GM19438 (cell line): Measurements from ENCODE around the gene MAN2A2.

Source experiments
- ATAC-seq: cut with Tn5 transposase; IDR thresholded peaks from one replicate; pipeline ENCODE4 v1.9.1; 2021; ENCODE audit warnings: low read depth; ENCODE audit not compliant: unreplicated experiment

The MAN2A2 gene

DNA sequence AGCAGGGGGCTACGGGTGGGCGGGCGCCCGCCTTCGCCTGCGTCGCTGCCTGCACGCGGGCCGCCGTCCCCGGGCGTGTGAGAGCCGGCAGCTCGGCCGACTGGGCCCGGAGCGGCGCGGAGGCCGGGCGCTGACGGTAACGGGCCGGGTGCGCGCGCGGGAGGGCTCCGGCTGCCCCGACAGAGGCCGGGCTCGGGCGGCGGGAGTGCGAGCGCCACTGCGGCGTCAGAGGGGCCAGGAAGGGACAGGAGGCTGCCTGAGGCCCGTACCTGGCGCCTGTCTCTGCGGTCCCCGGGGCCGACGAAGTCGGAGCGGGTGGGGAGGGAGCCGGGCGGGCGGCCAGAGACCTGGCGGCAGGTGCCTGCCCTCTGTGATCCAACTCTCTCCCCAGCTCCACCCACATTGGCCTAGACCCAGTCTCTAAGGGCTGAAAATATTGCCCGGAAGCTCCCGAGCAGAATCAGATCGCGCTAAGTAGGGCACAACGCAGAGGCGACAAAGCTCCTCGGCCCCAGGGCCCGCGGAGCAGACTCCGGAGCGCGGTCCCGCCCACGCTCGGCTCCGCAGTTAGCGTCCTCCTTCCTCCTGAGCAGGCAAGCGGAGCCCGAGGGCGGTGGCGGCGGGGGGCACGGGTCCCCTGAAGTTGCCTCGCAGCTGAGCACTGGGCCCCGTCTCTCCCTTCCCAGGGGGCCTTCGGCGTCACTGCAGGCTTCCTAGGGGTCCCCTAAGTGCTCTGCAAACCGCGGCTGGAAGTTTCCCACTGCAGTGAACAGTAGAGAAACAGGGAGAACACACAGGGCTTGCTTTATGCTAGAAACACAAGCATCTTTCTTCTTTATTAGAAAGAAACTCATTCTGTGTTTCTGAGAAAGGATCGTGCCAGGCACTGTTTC, at the start of gene MAN2A2:
Gene MAN2A2, plus strand, starts transcription at position 463 of the 893 bp plus-strand sequence. CDS start 906 bp downstream, outside the sequence.
- ATAC-seq: peak; percentile 61

DNA sequence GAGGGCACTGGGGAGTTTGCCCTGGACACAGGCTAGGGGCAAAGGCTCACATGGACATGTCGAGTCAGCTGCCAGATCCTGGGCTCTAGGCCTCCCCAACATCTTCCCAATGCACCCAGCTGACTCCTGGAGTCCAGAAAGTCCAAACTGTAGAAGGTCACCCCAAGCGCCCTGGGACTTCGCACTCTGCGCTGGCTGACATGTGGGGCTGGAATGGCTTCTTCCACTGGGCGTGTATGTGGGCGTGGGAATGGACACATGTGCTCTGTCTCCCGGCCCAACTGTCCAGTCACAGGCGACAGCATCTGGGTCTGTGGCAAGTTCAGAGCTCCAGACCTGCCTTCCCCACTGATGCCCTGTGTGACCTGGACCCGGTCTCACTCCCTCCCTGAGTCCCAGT, 48.0 kb upstream of the MAN2A2 start:
- no peak for ATAC-seq

DNA sequence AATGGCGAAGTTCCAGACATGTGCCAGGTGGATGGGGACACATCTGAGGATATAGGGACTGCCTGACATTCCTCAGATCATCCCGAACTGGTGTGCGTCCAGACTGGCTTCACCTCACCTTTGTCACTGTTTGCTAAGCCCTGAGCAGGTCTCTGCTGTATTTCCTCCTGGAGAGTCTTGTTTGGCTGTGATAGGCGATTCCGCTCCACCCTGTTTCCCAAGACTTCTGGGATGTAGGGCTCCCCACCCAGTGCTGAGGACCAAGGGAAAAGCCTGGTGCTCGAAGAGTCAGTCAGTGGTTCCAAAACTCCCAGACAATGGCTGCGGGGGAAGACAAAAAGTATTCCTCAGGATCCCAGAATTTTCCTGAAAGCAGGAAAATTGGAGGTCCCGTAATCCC, 45.8 kb upstream of the MAN2A2 start:
- no peak for ATAC-seq

DNA sequence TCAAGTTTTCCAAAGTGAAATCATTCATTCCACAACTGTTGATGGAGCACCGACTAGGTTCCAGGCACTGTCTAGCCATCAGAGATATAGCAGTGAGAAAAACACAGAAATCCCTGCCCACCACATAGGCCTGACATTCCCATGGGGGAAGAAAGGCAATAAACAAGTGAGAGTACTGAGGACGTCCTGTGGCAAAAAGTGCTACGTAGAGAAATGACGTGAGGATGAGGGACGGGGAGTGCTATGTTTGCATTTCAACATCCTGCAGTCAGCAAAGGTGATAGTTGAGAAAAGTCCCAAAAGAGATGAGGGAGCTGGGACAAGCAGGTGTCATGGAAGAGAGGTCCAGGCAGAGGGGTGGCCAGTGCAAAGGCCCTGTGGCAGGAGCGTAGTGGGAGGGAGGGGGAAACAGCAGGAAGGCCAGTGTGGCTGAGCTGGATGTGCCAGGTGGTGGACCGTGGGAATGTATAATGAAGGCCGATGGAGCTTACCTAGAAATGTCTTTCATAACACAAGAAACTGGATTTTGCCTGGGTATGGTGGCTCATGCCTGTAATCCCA, 45.1 kb upstream of the MAN2A2 start:
- ATAC-seq: no peak

DNA sequence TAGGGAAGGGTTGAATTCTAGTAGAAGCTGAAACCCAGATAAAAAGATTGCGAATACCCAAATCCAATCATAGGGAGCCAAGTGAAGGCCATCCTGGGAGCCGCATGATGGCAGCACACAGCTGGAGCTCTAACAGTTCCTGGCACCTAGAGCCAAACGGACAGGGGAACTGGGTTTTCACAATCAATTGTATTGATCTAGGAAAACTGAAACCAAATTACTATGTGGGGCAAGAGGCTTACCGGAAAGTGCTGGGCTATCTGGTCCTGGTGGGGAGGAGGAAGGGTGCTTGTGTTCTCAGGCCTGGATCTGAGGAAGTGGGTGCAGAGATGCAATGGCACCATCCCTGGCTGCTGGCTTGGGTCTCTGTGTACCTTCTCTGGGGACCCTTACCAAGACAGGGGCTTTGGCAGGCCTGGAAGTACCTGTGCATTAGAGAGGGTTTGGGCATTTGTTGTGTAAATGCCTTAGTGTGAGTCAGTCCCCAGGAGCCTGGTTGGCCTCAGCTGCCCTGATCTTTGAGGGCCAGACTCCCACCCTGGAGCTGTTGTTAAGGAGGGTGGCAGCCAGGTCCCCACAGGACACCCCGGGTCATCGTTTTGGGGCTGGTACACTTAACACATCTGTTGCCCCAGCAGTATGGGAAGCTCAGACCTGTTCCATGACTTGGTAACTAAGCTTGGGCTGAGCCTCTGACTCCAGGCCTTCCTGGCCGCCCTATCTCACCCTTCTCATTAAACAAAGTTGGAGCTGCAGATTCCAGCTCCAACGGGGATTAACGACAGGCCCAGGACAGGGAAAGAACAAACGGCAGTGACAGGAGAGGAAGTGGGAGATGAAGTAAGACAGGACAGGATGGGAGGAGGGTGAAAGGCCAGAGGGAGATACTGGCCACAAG, 43.6 kb upstream of the MAN2A2 start:
- no peak for ATAC-seq

DNA sequence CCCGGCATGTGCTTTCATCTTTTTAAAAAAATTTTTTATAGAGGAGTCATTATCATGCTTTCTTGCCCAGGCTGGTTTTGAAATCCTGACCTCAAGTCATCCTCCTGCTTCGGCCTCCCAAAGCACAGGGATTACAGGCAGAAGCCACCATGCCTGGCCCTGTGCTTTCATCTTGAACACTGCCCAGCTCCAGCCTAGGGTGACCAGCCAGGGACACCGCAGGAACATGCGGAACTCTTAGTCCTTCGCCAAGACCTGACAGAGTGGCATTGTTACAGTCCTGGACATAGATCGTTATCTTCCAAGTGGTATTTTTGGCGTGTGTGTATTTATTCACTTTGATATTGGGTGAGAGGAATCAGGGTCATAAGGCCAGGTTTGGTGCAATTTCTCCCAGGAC, 42.7 kb upstream of the MAN2A2 start:
- no peak for ATAC-seq

DNA sequence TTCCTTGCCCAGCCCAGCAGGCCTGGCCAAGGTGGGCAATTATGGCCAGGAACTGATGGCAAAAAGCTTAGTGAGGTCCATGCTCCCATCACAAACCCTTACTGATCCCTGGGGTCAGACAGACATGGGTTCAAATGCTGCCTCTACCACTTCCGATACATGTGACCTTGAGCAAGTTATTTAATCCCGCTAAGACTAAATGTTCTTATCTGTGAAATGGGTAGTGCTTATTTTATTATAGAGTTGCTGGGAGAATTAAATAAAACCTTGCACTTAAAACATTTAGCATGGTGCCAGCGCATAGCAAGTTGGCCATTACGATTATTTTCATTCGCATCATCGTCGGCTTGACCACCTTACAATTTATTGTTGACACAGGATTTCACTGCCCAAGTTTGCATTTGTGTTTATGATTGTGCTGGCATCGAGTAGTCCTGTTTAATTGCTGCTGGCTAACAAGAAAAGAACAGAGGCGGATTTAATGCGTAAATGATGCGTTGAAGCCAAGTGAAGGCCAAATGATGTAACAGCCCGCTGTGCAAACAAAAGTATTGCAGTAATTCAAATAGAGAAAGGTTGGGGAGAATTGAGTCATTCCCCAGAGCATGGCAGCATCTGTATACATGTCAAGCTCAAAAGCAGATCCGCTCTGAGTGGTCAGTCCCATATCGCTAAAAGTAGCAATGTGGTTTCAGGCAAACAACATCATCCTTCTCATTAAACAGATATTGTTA, 42.0 kb upstream of the MAN2A2 start:
- ATAC-seq: no peak

DNA sequence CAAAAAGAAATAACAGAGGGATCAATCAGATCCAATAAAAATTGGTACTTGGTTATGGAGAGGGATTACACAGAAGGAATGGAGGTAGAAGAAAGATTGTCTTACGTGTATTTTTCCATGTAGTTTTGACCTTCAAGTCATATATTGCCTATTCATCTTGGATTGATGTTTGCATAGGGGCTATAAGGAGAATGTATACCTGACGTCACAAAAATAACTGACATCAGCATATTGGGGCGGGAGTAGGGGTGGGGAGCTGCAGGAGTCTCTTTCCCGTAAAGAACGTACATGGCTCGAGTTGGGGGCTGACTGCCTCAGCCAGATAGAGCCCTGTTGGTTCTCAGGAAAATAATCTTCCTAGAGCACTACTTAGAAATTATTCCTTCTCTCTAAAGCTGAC, 40.6 kb upstream of the MAN2A2 start:
- ATAC-seq: no peak

DNA sequence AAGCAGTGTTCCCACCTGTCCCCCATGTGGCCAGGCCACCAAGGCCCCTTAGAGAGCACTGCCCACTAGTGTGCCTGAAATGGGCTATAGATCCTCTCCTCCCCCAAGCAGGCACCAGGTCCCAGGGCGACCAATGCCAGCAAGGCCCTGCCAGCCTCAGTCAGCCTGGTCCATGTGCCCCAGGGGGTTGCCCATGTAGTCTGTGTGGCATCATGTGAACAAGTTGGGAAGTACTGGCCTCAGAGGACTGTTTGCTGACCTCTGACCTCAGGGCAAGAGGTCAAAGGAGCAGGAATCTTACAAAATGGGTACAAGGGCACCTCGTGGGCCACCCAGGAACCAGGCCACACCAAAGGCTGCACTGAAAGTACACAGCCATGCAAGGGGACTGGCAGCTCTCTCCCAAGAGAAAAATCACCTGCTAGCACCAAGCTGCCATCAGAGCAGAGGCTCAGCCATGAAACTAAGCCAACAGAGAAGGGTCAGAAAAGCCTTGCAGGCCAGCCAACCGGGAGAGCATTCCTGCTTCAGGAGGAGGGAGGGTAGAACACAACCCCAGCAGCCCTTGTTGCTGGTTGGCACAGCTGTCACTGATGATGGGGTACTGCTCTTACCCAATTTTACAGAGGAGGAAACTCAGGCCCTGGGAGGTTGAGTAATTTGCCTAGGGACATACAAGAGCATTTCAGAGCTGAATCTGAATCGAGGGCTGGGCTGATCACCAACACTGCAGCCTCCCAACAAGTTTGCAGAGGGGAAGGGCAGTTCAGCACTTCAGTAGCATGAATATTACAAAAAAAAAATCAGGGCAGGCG, 39.9 kb upstream of the MAN2A2 start:
- ATAC-seq: no peak

DNA sequence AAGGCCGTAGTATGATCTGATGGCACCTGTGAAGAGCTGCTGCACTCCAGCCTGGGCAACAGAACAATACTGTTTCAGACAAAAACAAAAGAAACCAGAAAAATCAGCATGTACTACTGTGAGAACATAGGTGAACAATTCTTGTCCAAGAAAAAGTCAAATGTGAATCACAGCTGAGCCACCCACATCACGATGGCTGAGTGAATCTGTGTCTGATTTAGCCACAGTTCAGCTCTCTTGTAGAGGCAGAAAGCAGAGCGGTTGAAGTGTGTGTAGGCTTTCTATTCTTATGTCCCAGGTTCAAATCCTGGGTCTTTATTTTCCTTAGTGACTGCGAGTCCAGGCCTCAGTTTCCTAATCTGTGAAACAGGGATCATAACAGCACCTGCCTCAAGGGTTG, 39.1 kb upstream of the MAN2A2 start:
- ATAC-seq: no peak

DNA sequence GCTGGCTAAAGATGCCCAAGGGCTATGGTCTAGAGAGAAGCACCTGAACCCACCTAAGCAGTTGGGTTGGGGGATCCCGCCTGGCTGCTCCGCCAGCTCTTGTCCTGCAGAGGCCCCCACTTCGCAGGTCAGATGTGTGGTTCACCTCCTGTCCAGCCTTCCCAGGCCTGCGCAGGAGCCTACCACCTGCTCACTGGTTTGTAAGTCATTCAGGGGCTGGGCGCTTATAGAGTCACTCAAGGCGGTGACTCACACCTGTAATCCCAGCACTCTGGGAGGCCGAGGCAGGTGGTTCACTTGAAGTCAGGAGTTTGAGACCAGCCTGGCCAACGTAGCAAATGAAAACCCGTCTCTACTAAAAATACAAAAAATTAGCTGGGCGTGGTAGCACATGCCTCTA, 38.6 kb upstream of the MAN2A2 start:
- ATAC-seq: no peak

DNA sequence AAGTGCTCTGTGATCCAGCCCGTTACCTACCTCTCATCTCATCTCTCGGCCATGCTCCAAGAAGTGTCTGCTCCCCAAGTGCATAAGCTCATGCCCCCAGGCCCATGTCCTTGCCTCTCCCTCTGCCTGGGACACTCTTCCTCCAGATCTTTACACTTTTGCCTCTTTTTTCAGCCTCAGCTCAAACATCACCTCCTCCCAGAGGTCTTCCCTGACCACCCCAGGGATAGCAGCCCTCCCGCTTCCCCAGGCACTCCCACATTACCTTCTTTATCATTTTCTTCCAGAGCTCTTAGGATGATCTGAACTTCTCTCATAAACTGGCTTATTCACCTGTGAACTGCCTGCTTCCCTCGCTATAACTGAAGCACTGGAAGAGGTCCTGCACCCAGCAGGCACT, 37.4 kb upstream of the MAN2A2 start:
- no peak for ATAC-seq

DNA sequence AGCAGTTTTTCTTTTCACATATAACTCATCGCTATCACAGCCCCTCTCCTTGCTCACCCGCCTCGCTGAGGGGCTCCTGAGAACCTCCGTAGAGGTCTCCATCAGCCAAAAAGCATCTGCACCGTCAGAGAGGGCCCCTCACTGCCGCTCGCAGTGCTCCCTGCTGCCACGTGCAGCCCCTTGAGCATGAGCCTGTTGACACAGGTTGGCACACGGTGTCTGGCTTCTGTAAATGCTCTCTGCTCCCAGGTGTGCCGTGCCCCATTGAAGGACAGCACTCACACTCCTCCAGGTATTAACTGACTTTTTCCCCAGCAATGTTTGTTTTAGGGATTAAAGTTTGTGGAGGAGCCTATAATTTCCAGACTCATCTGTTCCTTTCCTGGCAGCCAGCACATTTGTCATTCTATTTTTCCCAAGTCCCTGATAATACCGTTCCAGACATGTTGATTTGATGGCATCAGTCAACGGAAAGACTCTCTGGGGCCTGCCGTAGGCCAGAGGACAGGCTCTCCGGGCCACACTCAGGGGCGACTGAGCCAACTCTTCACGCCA, 36.9 kb upstream of the MAN2A2 start:
- no peak for ATAC-seq

DNA sequence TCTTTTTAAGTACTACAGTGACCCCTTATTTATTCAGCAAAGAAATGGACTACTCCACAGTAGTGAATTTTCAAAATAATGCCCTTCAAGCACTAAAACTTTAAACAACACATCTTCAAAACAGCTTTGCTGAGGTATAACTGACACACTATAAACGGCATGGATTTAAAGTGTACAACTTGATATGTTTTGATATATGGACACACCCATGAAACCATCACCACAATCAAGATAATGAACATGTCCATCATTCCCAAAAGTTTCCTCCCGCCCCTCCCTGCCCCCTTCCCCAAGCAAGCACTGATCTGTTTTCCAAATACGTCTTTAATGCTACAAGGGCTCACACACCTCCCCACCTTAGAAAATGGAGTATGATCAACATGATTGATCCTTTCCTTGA, 36.3 kb upstream of the MAN2A2 start:
- no peak for ATAC-seq

DNA sequence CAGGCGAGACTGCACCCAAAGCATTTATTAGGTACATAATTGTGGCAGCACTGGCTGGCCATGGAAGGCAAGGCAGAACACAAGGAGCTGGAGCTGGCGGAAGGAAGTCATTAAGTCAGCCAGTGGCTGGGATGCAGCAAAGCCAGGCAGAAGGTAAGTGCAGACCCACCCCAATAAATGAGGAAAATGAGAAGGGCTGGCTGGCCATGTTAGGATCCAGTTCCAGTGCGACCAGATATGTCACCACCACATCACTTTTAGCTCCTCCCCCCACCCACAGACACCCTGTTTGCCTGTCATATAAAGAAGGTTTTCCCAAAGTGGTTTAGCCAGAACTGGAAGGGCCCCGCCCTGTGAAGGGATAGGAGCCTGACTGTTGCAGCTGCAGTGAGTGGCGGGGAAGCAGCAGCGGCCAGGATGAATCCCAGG, 34.8 kb upstream of the MAN2A2 start, which contains the start of gene FURIN:
Gene FURIN, plus strand, starts transcription at position 328 of the 429 bp plus-strand sequence. CDS start 7,153 bp downstream, outside the sequence.
- ATAC-seq: no peak

DNA sequence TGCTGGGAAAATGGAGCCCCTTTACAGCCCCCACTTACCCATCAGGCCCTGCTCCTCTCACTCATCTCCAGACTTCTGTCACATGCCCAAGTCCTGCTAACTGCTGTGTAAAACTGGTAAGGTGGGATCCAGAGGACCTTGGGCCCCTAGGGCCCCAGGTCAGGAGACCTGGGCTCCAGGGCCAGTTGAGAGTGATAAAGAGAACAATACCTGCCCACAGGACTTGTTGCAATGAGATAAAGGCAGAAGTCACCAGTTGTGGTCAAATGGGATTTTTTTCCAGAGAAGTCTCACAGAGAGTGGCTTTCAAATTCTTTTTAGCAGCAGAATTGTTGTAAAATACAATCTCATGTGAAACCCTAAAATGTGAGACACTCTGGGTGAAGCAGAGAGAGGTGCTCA, 34.0 kb upstream of the MAN2A2 start:
- no peak for ATAC-seq

DNA sequence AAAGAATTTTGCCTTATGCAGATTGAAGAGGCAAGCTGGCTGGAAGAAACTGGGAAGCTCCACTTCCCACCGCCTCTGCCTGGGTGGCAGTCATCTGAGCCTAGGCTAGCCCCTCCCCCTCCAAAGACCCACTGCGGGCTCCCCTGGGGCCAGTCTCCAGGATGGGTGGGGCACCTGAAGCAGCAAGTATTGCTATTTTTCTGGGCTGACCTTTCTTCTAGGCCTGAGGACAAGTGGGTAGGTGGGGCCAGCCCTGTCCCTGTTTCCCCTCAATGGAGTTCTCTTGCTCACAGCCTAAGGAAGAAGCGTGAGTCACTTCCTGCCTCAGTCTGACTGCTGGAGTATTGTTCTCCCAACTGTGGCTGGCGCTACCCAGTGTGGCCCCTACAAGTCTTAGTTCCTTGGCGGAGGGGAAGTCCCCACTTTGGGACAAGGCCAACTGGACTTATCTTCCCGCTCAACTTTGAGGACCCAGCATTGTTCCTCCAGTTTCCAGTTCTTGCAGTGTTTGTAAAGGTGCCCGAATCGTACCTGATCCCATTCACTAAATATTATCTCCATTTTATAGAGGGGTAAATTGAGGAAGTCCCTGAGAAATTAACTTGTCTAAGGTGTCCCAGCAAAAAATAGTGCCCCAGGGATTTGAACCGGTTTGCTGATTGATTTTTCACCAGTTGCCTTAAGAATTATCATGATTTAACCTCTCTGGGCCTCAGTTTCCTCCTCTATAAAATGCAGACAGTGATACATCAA, 33.3 kb upstream of the MAN2A2 start:
- ATAC-seq: no peak

DNA sequence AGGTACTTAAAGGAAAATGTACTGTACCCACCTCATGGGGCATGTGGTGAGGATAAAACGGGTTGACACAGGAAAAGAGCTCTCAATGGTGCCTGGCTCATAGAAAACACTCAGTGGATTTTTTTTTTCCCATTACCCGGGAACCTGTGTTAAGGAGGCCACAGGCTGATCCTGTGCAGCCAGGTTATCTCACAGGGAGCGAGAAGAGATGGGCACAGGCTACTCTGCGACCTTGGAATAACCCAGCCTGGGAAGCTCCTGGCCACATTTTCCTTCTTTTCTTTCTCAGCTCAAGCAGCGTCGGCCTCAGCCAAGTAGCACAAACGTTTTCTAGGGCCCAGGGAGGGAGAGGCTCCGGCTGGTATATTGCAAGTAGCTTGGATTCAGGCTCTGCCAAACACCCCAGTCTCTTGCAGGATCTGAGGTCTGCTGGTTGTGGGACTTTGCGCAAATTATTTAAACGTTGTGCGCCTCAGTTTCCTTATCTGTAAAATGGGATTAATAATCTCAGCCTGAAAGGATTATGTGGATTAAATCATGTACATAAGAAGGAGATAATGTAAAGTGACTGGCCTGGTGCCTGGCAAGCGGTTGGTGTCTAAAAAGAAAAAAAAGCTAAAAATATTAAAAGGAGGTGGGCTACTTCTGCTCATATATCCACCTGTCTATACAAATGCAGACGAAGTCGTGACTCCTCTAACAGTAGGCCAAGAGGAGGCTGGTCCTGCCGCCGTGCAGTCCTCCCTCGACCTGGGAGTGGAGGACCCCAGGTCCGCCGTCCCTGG, 32.6 kb upstream of the MAN2A2 start:
- ATAC-seq: no peak
